PC-9 (cell line): Measurements from ENCODE around the gene MAN1C1. TPM values are rescaled to one million over a fixed set of nuclear protein-coding genes. Genes with fewer than 3 reads are reported as not detected.

Experiments
- BruUV-seq: library from RNA; stranded (reverse); fragments of 400-500 nt; replicated peaks from 2 replicates; lab custom pipeline; 2021; lab: Mats Ljungman, UMichigan
- CTCF ChIA-PET: fragments of 300-600 bp; sonication (Branson Sonifier 250); formaldehyde crosslinking; loops from one replicate; lab custom pipeline; 2022; ENCODE audit warnings: antibody characterized with exemption; lab: Charles Lee
- POLR2A ChIA-PET: fragments of 300-600 bp; sonication (Branson Sonifier 250); formaldehyde crosslinking; loops from one replicate; lab custom pipeline; 2022; ENCODE audit warnings: antibody characterized with exemption; ENCODE audit not compliant: unreplicated experiment; lab: Charles Lee
- DNase-seq, 2 experiments: peaks; one replicate each; pipeline versions ENCODE4 v3.0.0 to v3.0.0-alpha.2; 2015 to 2022; ENCODE audit warnings: mixed read lengths in 1 of 2
- H2AFZ ChIP-seq: fragments of 200-600 bp; sonication (generic); 2 replicates; pipeline ENCODE4 v1.8.1; 2017; ENCODE audit warnings: antibody characterized with exemption
- H3F3A ChIP-seq: fragments of 200-600 bp; sonication (generic); 2 replicates; pipeline ENCODE4 v1.8.1; 2017; ENCODE audit warnings: antibody characterized with exemption, mild to moderate bottlenecking, low read depth; ENCODE audit not compliant: insufficient read depth
- H3K27ac ChIP-seq: fragments of 200-600 bp; sonication (generic); 2 replicates; pipeline ENCODE4 v1.6.1; 2016; ENCODE audit warnings: mixed run types
- H3K27me3 ChIP-seq: fragments of 200-600 bp; sonication (generic); 2 replicates; pipeline ENCODE4 v1.6.1; 2016; ENCODE audit warnings: low read depth, mixed run types; ENCODE audit not compliant: insufficient read depth
- H3K36me3 ChIP-seq: fragments of 200-600 bp; sonication (generic); 2 replicates; pipeline ENCODE4 v1.6.1; 2016; ENCODE audit warnings: low read depth, mixed run types
- H3K4me1 ChIP-seq: fragments of 200-600 bp; sonication (generic); replicated peaks from 2 replicates; pipeline ENCODE4 v1.6.1; 2016; ENCODE audit warnings: mixed run types; ENCODE audit not compliant: insufficient read depth
- H3K4me2 ChIP-seq: fragments of 200-600 bp; sonication (generic); 2 replicates; pipeline ENCODE4 v1.6.1; 2017; ENCODE audit warnings: mixed run types
- H3K4me3 ChIP-seq: fragments of 200-600 bp; sonication (generic); 2 replicates; pipeline ENCODE4 v1.6.1; 2016; ENCODE audit warnings: mixed run types
- H3K79me2 ChIP-seq: fragments of 200-600 bp; sonication (generic); 2 replicates; pipeline ENCODE4 v1.6.1; 2017; ENCODE audit warnings: low read depth, mixed run types
- H3K9me2 ChIP-seq: fragments of 200-600 bp; sonication (generic); 2 replicates; pipeline ENCODE4 v1.8.1; 2017; ENCODE audit warnings: mild to moderate bottlenecking; ENCODE audit not compliant: insufficient read depth
- H3K9me3 ChIP-seq: fragments of 200-600 bp; sonication (generic); 2 replicates; pipeline ENCODE4 v1.8.1; 2016; ENCODE audit warnings: low read depth; ENCODE audit not compliant: insufficient read depth
- H4K20me1 ChIP-seq: fragments of 200-600 bp; sonication (generic); 2 replicates; pipeline ENCODE4 v1.8.1; 2017; ENCODE audit not compliant: insufficient read depth
- CTCF ChIP-seq: fragments of 200-600 bp; sonication (generic); conservative IDR thresholded peaks from 2 replicates; pipeline ENCODE4 v1.6.1; 2017; ENCODE audit warnings: mixed run types, antibody characterized with exemption, mild to moderate bottlenecking, moderate library complexity
- EZH2 ChIP-seq: fragments of 200-600 bp; sonication (generic); IDR thresholded peaks from 2 replicates; pipeline ENCODE4 v1.8.0; 2017; ENCODE audit warnings: antibody characterized with exemption, low read depth
- intact Hi-C: fragments of 100-400 bp; cut with micrococcal nuclease; formaldehyde crosslinking; loops from one replicate; pipeline ENCODE4 v1.10.0; 2022; ENCODE audit not compliant: unreplicated experiment
- total RNA-seq: library from RNA; stranded (reverse); gene quantifications from 2 replicates; pipeline ENCODE4 v1.2.3, GENCODE V29; 2021

MAN1C1 gene
- total RNA-seq, 1 experiment from 2014 or later, result 0.41 TPM

GRCh38 chr1:25773441-25774125 is 157.0 kb downstream of the MAN1C1 start:
- Histone ChIP-seq H3K79me2 (no peaks in the 10 kb centered on the region), H3F3A (no peaks in the 10 kb centered on the region; the same call in 1 of the 2 replicates), H3K4me2 (peak overlapping the region; percentile 32), H3K4me3 (no peak overlapping the region), H3K36me3 (no peaks in the 10 kb centered on the region), H3K27ac (no peak overlapping the region), H3K9me3 (no peaks in the 10 kb centered on the region), H2AFZ (no peak overlapping the region), H3K4me1 (peaks cover 25% of the 10 kb centered on the region), H4K20me1 (no peaks in the 10 kb centered on the region), H3K9me2 (no peaks in the 10 kb centered on the region), H3K27me3 (no peaks in the 10 kb centered on the region)
- POLR2A ChIA-PET, result interaction anchor here (0.7 kb wide), 1 partner anchor 14 kb away, joined by 9 read pairs; no protein-coding TSS in a partner anchor
- no TSS peak for BruUV-seq
- no peak for TF ChIP-seq EZH2
- no peak for TF ChIP-seq CTCF
- DNase-seq, result peak; percentile 61 to 74
- CTCF ChIA-PET, result no interaction called here
- intact Hi-C loops, result no loop called here

GRCh38 chr1:25774206-25774803 is 157.7 kb downstream of the MAN1C1 start:
- Histone ChIP-seq H3K36me3 (no peaks in the 10 kb centered on the region), H4K20me1 (no peaks in the 10 kb centered on the region), H3K27ac (no peak overlapping the region), H3K79me2 (no peaks in the 10 kb centered on the region), H3K27me3 (no peaks in the 10 kb centered on the region), H3K4me3 (no peak overlapping the region), H3K4me1 (peaks cover 25% of the 10 kb centered on the region), H3K9me3 (no peaks in the 10 kb centered on the region), H3K9me2 (no peaks in the 10 kb centered on the region), H3K4me2 (peak overlapping the region; percentile 32), H3F3A (no peaks in the 10 kb centered on the region; the same call in 1 of the 2 replicates), H2AFZ (no peak overlapping the region)
- intact Hi-C loops, result no loop called here
- DNase-seq, result no peak
- BruUV-seq, result no TSS peak
- no peak for TF ChIP-seq EZH2
- TF ChIP-seq CTCF, result no peak
- ChIA-PET POLR2A (interaction anchor here (0.7 kb wide), 1 partner anchor 15 kb away, joined by 9 read pairs; no protein-coding TSS in a partner anchor), CTCF (no interaction called here)

GRCh38 chr1:25774921-25775771 is 158.6 kb downstream of the MAN1C1 start:
- CTCF ChIA-PET, result no interaction called here

More at GRCh38 chr1:25774921-25775771, 158.6 kb downstream of the MAN1C1 start:
- peaks cover 26% of the 10 kb centered on the region for H3K4me1 ChIP-seq
- H3F3A ChIP-seq, result no peaks in the 10 kb centered on the region; the same call in 1 of the 2 replicates
- no peak overlapping the region for H3K4me3 ChIP-seq
- H3K9me2 ChIP-seq, result no peaks in the 10 kb centered on the region
- no peaks in the 10 kb centered on the region for H3K9me3 ChIP-seq
- peak overlapping the region; percentile 36; the same call in 1 of the 2 replicates for H3K4me2 ChIP-seq
- no peak overlapping the region for H3K27ac ChIP-seq
- peak; percentile 25 to 52 for DNase-seq
- POLR2A ChIA-PET, result no interaction called here
- no peaks in the 10 kb centered on the region for H4K20me1 ChIP-seq
- no peaks in the 10 kb centered on the region for H3K27me3 ChIP-seq
- no peaks in the 10 kb centered on the region for H3K79me2 ChIP-seq
- H3K36me3 ChIP-seq, result no peaks in the 10 kb centered on the region
- intact Hi-C loops, result no loop called here
- H2AFZ ChIP-seq, result no peak overlapping the region
- TF ChIP-seq CTCF (no peak), EZH2 (no peak)
- no TSS peak for BruUV-seq
